Activated T-helper 17 cell treated with anti-CD3 and anti-CD28 coated beads, Interleukin-2, amount 50 U/mL, for 72 hours (primary cell): ENCODE results near the gene NUDT16L1. TPM values are rescaled to one million over a fixed set of nuclear protein-coding genes. Genes with fewer than 3 reads are reported as not detected.

ENCODE experiments used
- total RNA-seq, 2 donors: library from RNA; stranded (reverse); gene quantifications; one replicate each; pipeline ENCODE4 v1.2.3, GENCODE V29; 2022

Gene NUDT16L1
- total RNA-seq, 2 donors from 2014 or later, result 16.8 to 28.7 TPM

Other genes starting within 250 kb of the NUDT16L1 start
- 10 to 100 TPM; 56.5 to 63.2 TPM for gene NMRAL1, start 218.9 kb upstream of the NUDT16L1 start, total RNA-seq
- 10 to 100 TPM; 60.0 to 92.1 TPM for gene HMOX2, start 217.2 kb upstream of the NUDT16L1 start, total RNA-seq
- 10 to 100 TPM; 24.5 to 31.2 TPM for gene CDIP1, start 154.8 kb upstream of the NUDT16L1 start, total RNA-seq
- not detected for gene C16orf96, start 137.2 kb upstream of the NUDT16L1 start, total RNA-seq
- 10 to 100 TPM; 16.6 to 24.5 TPM for gene UBALD1, start 78.7 kb upstream of the NUDT16L1 start, total RNA-seq
- 10 to 100 TPM; 63.5 to 66.3 TPM for gene MGRN1, start 68.7 kb upstream of the NUDT16L1 start, total RNA-seq
- gene ANKS3, start 40.7 kb downstream of the NUDT16L1 start, total RNA-seq, result 10 to 100 TPM; 14.0 to 15.7 TPM
- gene DNAAF8, start 41.0 kb downstream of the NUDT16L1 start, total RNA-seq, result not detected
- gene ZNF500, start 73.6 kb downstream of the NUDT16L1 start, total RNA-seq, result 10 to 100 TPM in 1 of 2 donors, 1 to 10 TPM in 1; 9.7 to 12.5 TPM
- not detected for gene SEPTIN12, start 94.8 kb downstream of the NUDT16L1 start, total RNA-seq
- gene SMIM22, start 101.8 kb downstream of the NUDT16L1 start, total RNA-seq, result not detected
- gene ROGDI, start 109.1 kb downstream of the NUDT16L1 start, total RNA-seq, result 1 to 10 TPM; 8.0 to 8.8 TPM
- gene GLYR1, start 153.7 kb downstream of the NUDT16L1 start, total RNA-seq, result 10 to 100 TPM; 57.8 to 97.2 TPM
- gene UBN1, start 153.9 kb downstream of the NUDT16L1 start, total RNA-seq, result 10 to 100 TPM; 23.1 to 38.3 TPM
- not detected for gene PPL, start 243.6 kb downstream of the NUDT16L1 start, total RNA-seq